ENCODE results near the gene KRT33B. TPM values are rescaled to one million over a fixed set of nuclear protein-coding genes. Genes with fewer than 3 reads are reported as not detected.

Gene KRT33B
- total RNA-seq, 1 experiment from 2014 or later = not detected

DNA sequence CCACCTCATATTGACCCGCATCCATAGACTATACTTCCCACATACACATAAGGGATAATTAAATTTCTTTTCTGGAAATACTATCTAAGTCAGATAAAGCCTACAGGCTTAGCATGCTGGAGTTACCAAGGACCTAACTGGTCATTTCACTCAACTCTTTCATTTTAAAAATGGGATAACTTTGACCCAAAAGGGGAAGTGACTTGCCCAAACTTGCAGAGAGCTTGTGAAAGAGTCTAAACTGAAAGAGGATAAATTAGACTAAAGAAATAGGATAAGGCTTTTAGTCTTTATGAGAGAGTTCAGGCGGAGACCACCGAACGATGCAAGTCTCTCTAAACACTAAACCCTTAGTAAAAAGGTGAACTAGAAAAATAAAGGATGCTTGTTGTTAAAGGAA lies 15.1 kb downstream of the KRT33B start:
- POLR2A ChIA-PET = no interaction called here
- ATAC-seq (no peak), DNase-seq (ENCODE audit: low read depth, low spot score) (no peak)
- TF ChIP-seq SIN3A (IDR thresholded peaks at IDR 0.05; ENCODE audit: borderline replicate concordance, insufficient read depth, low read depth, low read length) (no peak), POLR2AphosphoS5 (IDR thresholded peaks at IDR 0.05; ENCODE audit: low read depth, low read length) (no peak), TCF7L2 (IDR thresholded peaks at IDR 0.05; ENCODE audit: low read depth, low read length) (no peak)
- TF ChIP-seq, protein P1, sequence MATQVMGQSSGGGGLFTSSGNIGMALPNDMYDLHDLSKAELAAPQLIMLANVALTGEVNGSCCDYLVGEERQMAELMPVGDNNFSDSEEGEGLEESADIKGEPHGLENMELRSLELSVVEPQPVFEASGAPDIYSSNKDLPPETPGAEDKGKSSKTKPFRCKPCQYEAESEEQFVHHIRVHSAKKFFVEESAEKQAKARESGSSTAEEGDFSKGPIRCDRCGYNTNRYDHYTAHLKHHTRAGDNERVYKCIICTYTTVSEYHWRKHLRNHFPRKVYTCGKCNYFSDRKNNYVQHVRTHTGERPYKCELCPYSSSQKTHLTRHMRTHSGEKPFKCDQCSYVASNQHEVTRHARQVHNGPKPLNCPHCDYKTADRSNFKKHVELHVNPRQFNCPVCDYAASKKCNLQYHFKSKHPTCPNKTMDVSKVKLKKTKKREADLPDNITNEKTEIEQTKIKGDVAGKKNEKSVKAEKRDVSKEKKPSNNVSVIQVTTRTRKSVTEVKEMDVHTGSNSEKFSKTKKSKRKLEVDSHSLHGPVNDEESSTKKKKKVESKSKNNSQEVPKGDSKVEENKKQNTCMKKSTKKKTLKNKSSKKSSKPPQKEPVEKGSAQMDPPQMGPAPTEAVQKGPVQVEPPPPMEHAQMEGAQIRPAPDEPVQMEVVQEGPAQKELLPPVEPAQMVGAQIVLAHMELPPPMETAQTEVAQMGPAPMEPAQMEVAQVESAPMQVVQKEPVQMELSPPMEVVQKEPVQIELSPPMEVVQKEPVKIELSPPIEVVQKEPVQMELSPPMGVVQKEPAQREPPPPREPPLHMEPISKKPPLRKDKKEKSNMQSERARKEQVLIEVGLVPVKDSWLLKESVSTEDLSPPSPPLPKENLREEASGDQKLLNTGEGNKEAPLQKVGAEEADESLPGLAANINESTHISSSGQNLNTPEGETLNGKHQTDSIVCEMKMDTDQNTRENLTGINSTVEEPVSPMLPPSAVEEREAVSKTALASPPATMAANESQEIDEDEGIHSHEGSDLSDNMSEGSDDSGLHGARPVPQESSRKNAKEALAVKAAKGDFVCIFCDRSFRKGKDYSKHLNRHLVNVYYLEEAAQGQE (IDR thresholded peaks at IDR 0.05; ENCODE audit: insufficient read depth in 1 of 2, low read depth in 2 of 2, low read length in 1 of 2) = no peak
- TF ChIP-seq, protein P2, sequence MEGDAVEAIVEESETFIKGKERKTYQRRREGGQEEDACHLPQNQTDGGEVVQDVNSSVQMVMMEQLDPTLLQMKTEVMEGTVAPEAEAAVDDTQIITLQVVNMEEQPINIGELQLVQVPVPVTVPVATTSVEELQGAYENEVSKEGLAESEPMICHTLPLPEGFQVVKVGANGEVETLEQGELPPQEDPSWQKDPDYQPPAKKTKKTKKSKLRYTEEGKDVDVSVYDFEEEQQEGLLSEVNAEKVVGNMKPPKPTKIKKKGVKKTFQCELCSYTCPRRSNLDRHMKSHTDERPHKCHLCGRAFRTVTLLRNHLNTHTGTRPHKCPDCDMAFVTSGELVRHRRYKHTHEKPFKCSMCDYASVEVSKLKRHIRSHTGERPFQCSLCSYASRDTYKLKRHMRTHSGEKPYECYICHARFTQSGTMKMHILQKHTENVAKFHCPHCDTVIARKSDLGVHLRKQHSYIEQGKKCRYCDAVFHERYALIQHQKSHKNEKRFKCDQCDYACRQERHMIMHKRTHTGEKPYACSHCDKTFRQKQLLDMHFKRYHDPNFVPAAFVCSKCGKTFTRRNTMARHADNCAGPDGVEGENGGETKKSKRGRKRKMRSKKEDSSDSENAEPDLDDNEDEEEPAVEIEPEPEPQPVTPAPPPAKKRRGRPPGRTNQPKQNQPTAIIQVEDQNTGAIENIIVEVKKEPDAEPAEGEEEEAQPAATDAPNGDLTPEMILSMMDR (IDR thresholded peaks at IDR 0.05) = no peak
- H3K9me3 ChIP-seq (ENCODE audit: control insufficient read depth, insufficient read depth, low read depth, low read length) = no peaks in the 10 kb centered on the region
- H3K4me1 ChIP-seq (ENCODE audit: control insufficient read depth, insufficient read depth, low read length) = no peaks in the 10 kb centered on the region
- H3K27me3 ChIP-seq (ENCODE audit: control insufficient read depth, insufficient read depth, low read length) = no peaks in the 10 kb centered on the region; the same call in 1 of the 2 replicates
- CTCF ChIA-PET = no interaction called here
- BruUV-seq (replicated peaks) = no TSS peak
- no peak overlapping the region for H3K27ac ChIP-seq (ENCODE audit: low read length)
- in situ Hi-C loops (cut with HindIII; ENCODE audit: low pct_unique_long_range_greater_than_20kb, low sequenced_read_pairs) (no loop called here), intact Hi-C loops (cut with micrococcal nuclease; ENCODE audit: unreplicated experiment) (no loop called here)
- H3K36me3 ChIP-seq (ENCODE audit: control insufficient read depth, insufficient read depth, low read length) = no peaks in the 10 kb centered on the region
- H3K4me3 ChIP-seq (ENCODE audit: low read depth in 2 of 2, low read length in 2 of 2) = no peak overlapping the region

DNA sequence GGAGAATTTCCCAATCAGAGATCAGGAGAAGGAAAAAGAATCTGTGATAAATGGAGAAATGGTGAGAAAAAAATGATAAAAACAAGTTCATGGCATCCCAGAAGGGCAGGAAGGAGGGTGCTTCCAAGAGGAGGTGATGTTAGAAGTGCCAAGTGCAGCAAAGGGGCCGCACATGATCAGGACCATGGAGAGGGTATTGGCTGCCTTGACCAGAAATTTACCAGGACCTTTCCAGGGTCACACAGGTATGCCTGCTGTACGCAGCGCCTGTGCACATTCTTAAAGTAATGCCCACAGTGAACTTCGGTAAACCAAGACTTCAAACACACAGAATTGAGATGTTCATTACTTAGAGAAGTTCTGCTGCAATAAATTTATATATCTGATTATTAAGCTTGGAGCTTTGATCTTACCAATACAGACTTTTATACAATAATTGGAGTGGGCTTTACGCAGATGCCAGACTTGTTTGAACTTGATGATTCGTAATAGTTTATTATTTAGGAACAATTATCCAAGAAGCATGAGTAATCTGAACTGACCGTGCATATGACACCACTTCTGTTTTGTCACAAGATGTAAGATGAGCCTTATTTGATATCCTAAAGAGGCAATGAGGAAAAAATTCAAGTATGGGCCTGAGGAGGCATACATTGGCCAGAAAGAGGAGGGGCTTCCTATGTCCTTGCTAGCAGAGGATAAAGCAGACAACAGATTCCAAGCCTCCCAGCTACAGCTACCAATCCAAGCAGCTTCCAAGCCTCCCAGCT lies 16.8 kb downstream of the KRT33B start:
- Histone ChIP-seq H3K27ac (ENCODE audit: low read length) (no peak overlapping the region), H3K9me3 (ENCODE audit: control insufficient read depth, insufficient read depth, low read depth, low read length) (no peaks in the 10 kb centered on the region), H3K4me3 (ENCODE audit: low read depth in 2 of 2, low read length in 2 of 2) (no peak overlapping the region), H3K27me3 (ENCODE audit: control insufficient read depth, insufficient read depth, low read length) (no peaks in the 10 kb centered on the region; the same call in 1 of the 2 replicates), H3K4me1 (ENCODE audit: control insufficient read depth, insufficient read depth, low read length) (no peaks in the 10 kb centered on the region), H3K36me3 (ENCODE audit: control insufficient read depth, insufficient read depth, low read length) (no peaks in the 10 kb centered on the region)
- BruUV-seq (replicated peaks) = no TSS peak
- TF ChIP-seq, protein P1 (IDR thresholded peaks at IDR 0.05; ENCODE audit: insufficient read depth in 1 of 2, low read depth in 2 of 2, low read length in 1 of 2) = peak; percentile 82 to 85
- TF ChIP-seq TCF7L2 (IDR thresholded peaks at IDR 0.05; ENCODE audit: low read depth, low read length) = no peak
- DNase-seq (ENCODE audit: low read depth, low spot score) = no peak
- in situ Hi-C loops (cut with HindIII; ENCODE audit: low pct_unique_long_range_greater_than_20kb, low sequenced_read_pairs) = no loop called here
- no peak for ATAC-seq
- ChIA-PET POLR2A (no interaction called here), CTCF (no interaction called here)
- intact Hi-C loops (cut with micrococcal nuclease; ENCODE audit: unreplicated experiment) = no loop called here

All from Panc1 (cell line).